Small intestine (tissue), 7 donors: ENCODE results near the gene ARL15. TPM values are rescaled to one million over a fixed set of nuclear protein-coding genes. Genes with fewer than 3 reads are reported as not detected.
A peak's percentile ranks its signal among the peaks of the same experiment; 100 is the strongest.

Experiments
- DNase-seq, 2 donors: peaks; one replicate each; pipeline versions ENCODE4 v3.0.0 to v3.0.0-alpha.2; 2013
- FAIRE-seq: peaks from 2 replicates; lab custom pipeline; 2012; peaks lifted over from hg19 to GRCh38; lab: Jason Lieb, UNC
- H3K27ac ChIP-seq, 3 donors: one replicate each; pipeline ENCODE4 v1.5.1; 2013; ENCODE audit warnings: low read length in 2 of 3, mild to moderate bottlenecking in 2 of 3, control low read depth in 1 of 3, inconsistent platforms in 1 of 3, low read depth in 1 of 3, moderate library complexity in 1 of 3
- H3K27me3 ChIP-seq, 3 donors: one replicate each; pipeline ENCODE4 v1.6.1; 2013; ENCODE audit warnings: low read length in 3 of 3, inconsistent platforms in 1 of 3; ENCODE audit not compliant: control insufficient read depth in 3 of 3, insufficient read depth in 3 of 3
- H3K36me3 ChIP-seq, 3 donors: one replicate each; pipeline ENCODE4 v1.6.1; 2013; ENCODE audit warnings: low read length in 3 of 3, inconsistent platforms in 1 of 3, low read depth in 1 of 3, mild to moderate bottlenecking in 1 of 3, moderate library complexity in 1 of 3; ENCODE audit not compliant: control insufficient read depth in 3 of 3, insufficient read depth in 2 of 3
- H3K4me1 ChIP-seq, 3 donors: one replicate each; pipeline ENCODE4 v1.6.1; 2013; ENCODE audit warnings: low read length in 2 of 3, inconsistent platforms in 1 of 3, low read depth in 1 of 3, mild to moderate bottlenecking in 1 of 3, moderate library complexity in 1 of 3; ENCODE audit not compliant: control insufficient read depth in 3 of 3, insufficient read depth in 2 of 3
- H3K4me3 ChIP-seq, 3 donors: one replicate each; pipeline ENCODE4 v1.5.1; 2013; ENCODE audit warnings: low read length in 3 of 3, control low read depth in 1 of 3, inconsistent platforms in 1 of 3, low read depth in 1 of 3, mild to moderate bottlenecking in 1 of 3, moderate library complexity in 1 of 3
- H3K9me3 ChIP-seq, 2 donors: one replicate each; pipeline ENCODE4 v1.6.1; 2013; ENCODE audit warnings: low read depth in 1 of 2, low read length in 1 of 2; ENCODE audit not compliant: control insufficient read depth in 2 of 2, insufficient read depth in 1 of 2
- WGBS, 3 donors: extraction: QIAGEN DNeasy Blood & Tissue Kit; methylation state at CpG; one replicate each; pipeline ENCODE4 v1.1.7; 2013; 5-methylcytosine and 5-hydroxymethylcytosine counted together
- polyA plus RNA-seq, 4 donors: library from polyadenylated mRNA; stranded (reverse) in 3 of 4; unstranded in 1 of 4; fragments of 200-250 nt in 3 of 4; fragments of 120-200 nt in 1 of 4; gene quantifications; one replicate each; pipeline versions ENCODE4 v1.2.1 to v1.2.3, GENCODE V29; 2013
- donor health status: healthy with polysubstance abuse.
- donor health status: control.
- donor health status: control.
- donor health status: Bipolar disorder and iron deficiency.
- donor health status: healthy.

The ARL15 gene
- polyA plus RNA-seq, 4 donors = 16.5 to 61.9 (median 20.5) TPM

- peaks cover 0 to 7% (median 0%) of the 10 kb centered on the region in 3 donors for H3K4me1 ChIP-seq
- H3K27me3 ChIP-seq = no peaks in the 10 kb centered on the region
- FAIRE-seq (no peak), DNase-seq (no peak)
- no peak overlapping the region for H3K4me3 ChIP-seq
- peaks cover 0 to 4% of the 10 kb centered on the region in 2 donors for H3K9me3 ChIP-seq
- no peaks in the 10 kb centered on the region for H3K36me3 ChIP-seq
- WGBS, 3 donors = 76 to 84% (median 81%) methylated on average over 5 of the region's 5 CpGs
- no peak overlapping the region for H3K27ac ChIP-seq
Measured at GRCh38 chr5:54288568-54289217, 21.7 kb downstream of the ARL15 start.

GRCh38 chr5:54285686-54286085 lies 24.7 kb downstream of the ARL15 start:
- Histone ChIP-seq H3K9me3 (peaks cover 0 to 4% of the 10 kb centered on the region in 2 donors), H3K27ac (peak overlapping the region in 1 of 3 donors; percentile 60), H3K4me3 (no peak overlapping the region), H3K27me3 (no peaks in the 10 kb centered on the region), H3K36me3 (no peaks in the 10 kb centered on the region), H3K4me1 (peaks cover 0 to 16% (median 0%) of the 10 kb centered on the region in 3 donors)
- FAIRE-seq (no peak), DNase-seq (peak; percentile 78 to 83)
- WGBS, 3 donors = 22 to 50% (median 30%) methylated on average over 10 of the region's 10 CpGs

DNA sequence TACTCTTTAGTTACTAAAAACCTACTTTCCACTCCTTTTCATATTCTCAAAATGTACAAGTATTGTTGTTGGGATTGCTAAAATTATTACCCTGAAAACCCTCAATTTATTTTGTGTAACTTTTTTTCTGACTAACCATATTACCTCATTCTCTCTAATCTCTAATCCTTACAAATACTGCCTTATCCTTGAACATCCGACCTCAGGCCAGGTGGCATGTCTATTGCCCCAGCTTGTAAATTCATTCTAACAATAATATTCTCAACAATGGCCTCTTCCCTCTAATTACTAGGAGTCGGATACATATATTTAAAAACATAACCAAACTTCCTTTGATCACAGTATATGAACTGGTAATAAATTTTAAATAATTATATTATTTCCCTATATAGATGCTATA lies 25.8 kb downstream of the ARL15 start:
- Histone ChIP-seq H3K4me3 (no peak overlapping the region), H3K27me3 (no peaks in the 10 kb centered on the region), H3K4me1 (peaks cover 0 to 16% (median 0%) of the 10 kb centered on the region in 3 donors), H3K27ac (peak overlapping the region in 1 of 3 donors; percentile 60), H3K9me3 (peaks cover 0 to 9% of the 10 kb centered on the region in 2 donors), H3K36me3 (peaks cover 0 to 3% (median 0%) of the 10 kb centered on the region in 3 donors)
- peak in 1 of 2 donors; percentile 53 for DNase-seq
- WGBS, 3 donors = 28 to 61% (median 40%) methylated on average over 2 of the region's 2 CpGs
- FAIRE-seq = no peak

DNA sequence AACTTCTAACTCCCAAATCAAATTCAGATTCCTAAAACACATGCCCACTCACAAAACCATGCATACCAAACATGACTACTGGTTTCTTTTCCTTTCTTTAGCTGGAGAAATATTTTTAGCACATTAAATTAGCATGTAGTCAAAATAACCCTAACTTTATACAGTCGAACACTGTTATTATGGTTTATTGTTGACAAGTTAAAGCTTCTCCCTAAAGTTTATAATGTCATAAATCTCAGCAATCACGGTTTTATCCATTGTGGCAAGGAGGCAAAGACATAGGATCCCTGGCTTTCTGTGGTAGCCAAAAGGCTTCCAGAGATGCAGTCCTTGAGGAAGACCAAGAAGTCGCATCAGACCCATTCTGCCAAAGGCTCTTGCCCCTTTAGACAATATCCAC lies 27.5 kb downstream of the ARL15 start:
- FAIRE-seq = no peak

DNA sequence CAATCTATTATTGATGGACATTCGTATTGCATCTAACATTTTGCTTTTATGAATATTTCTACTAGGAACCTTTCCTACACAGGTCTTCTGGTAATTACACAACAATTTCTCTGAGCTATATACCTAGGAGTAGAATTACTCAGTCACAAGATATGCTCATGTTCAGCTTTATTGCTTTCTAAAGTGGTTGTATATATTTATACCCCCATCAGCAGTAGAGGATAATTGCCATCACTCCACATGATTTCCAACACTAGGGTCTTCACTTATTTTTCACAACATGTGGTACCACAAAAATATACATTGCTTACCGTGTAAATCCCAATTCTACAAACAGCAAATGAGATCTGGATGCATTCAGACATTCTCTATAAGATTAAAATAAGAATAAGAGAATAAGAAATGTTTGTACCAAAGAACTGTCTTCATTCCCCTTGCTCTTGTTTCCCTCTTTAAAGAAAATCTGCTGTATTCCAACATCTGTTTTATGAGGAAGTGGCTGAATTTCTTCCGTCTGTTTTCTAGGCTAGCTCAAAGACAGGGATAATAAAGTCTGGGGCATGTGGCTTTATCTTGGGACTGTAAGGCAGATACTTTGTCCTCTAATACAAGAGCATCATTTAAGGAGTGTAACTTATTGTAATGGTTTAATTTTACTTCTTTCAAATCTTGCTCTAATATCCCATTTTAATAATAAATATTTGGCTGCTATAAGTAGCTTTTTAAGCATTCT lies 28.2 kb downstream of the ARL15 start:
- FAIRE-seq (no peak), DNase-seq (peak in 1 of 2 donors; percentile 68)
- no peaks in the 10 kb centered on the region for H3K27me3 ChIP-seq
- H3K4me3 ChIP-seq = no peak overlapping the region
- H3K4me1 ChIP-seq = peaks cover 0 to 26% (median 0%) of the 10 kb centered on the region in 3 donors
- peaks cover 0 to 3% (median 0%) of the 10 kb centered on the region in 3 donors for H3K36me3 ChIP-seq
- WGBS, 3 donors = 70 to 85% (median 80%) methylated on average over 3 of the region's 3 CpGs
- peak overlapping the region in 1 of 3 donors; percentile 68 for H3K27ac ChIP-seq
- peaks cover 0 to 6% of the 10 kb centered on the region in 2 donors for H3K9me3 ChIP-seq

More for the DNA sequence above, 27.5 kb downstream of the ARL15 start:
- DNase-seq = no peak
- Histone ChIP-seq H3K9me3 (peaks cover 0 to 6% of the 10 kb centered on the region in 2 donors), H3K27me3 (no peaks in the 10 kb centered on the region), H3K36me3 (peaks cover 0 to 3% (median 0%) of the 10 kb centered on the region in 3 donors), H3K4me3 (no peak overlapping the region), H3K4me1 (peaks cover 0 to 26% (median 0%) of the 10 kb centered on the region in 3 donors), H3K27ac (peak overlapping the region in 1 of 3 donors; percentile 68)
- WGBS, 3 donors = 64 to 73% (median 72%) methylated on average over 3 of the region's 3 CpGs

- peaks cover 0 to 26% (median 0%) of the 10 kb centered on the region in 3 donors for H3K4me1 ChIP-seq
- no peak overlapping the region for H3K27ac ChIP-seq
- no peaks in the 10 kb centered on the region for H3K27me3 ChIP-seq
- H3K4me3 ChIP-seq = no peak overlapping the region
- FAIRE-seq = no peak
- H3K36me3 ChIP-seq = peaks cover 0 to 3% (median 0%) of the 10 kb centered on the region in 3 donors
- peaks cover 0 to 6% of the 10 kb centered on the region in 2 donors for H3K9me3 ChIP-seq
- 80 to 98% (median 97%) methylated on average over 3 of the region's 3 CpGs for WGBS, 3 donors
- no peak for DNase-seq
Measured at GRCh38 chr5:54279960-54280359, 30.4 kb downstream of the ARL15 start.

- FAIRE-seq (no peak), DNase-seq (no peak)
- Histone ChIP-seq H3K4me1 (peaks cover 0 to 24% (median 0%) of the 10 kb centered on the region in 3 donors), H3K9me3 (peaks cover 0 to 6% of the 10 kb centered on the region in 2 donors), H3K36me3 (peaks cover 0 to 3% (median 0%) of the 10 kb centered on the region in 3 donors), H3K27me3 (no peaks in the 10 kb centered on the region), H3K4me3 (no peak overlapping the region), H3K27ac (no peak overlapping the region)
- WGBS, 3 donors = 75 to 85% (median 80%) methylated on average over 4 of the region's 4 CpGs
Measured at GRCh38 chr5:54278979-54279717, 31.2 kb downstream of the ARL15 start.
